GM19351 (cell line): ENCODE results near the gene TTLL12.
A peak's percentile ranks its signal among the peaks of the same experiment; 100 is the strongest.
"Not testable (repeated sequence)": the region's sequence is repeated elsewhere in the genome, so short reads cannot be mapped to it uniquely, and the experiment has no call there.

Source experiments
- ATAC-seq: cut with Tn5 transposase; IDR thresholded peaks from one replicate; pipeline ENCODE4 v1.9.1; 2021; ENCODE audit warnings: mild to moderate bottlenecking, moderate library complexity; ENCODE audit not compliant: unreplicated experiment

TTLL12 gene

GRCh38 chr22:43157874-43158546 lies 28.9 kb downstream of the TTLL12 start:
- ATAC-seq, result no peak

GRCh38 chr22:43156413-43156812 lies 30.5 kb downstream of the TTLL12 start:
- ATAC-seq, result no peak

DNA sequence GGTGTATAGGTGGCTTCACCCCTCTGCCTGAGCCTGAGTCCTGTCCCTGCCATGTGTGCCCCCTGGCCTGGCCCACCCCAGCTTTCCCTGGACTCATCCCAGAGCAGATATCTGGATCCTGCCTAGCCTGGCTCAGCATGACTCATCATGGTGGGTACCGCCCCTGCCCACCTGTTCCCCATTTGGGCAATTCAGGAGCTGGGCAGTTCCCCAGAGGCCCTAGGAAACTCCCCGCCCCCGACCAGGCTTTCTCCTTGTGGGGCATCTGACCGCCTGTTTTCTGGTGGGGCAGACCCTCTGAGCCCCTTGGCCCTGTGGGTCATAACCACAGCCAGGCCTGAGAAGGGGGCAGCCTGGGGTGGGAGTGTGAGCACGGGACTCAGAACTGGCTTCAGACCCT lies 31.1 kb downstream of the TTLL12 start:
- no peak for ATAC-seq

DNA sequence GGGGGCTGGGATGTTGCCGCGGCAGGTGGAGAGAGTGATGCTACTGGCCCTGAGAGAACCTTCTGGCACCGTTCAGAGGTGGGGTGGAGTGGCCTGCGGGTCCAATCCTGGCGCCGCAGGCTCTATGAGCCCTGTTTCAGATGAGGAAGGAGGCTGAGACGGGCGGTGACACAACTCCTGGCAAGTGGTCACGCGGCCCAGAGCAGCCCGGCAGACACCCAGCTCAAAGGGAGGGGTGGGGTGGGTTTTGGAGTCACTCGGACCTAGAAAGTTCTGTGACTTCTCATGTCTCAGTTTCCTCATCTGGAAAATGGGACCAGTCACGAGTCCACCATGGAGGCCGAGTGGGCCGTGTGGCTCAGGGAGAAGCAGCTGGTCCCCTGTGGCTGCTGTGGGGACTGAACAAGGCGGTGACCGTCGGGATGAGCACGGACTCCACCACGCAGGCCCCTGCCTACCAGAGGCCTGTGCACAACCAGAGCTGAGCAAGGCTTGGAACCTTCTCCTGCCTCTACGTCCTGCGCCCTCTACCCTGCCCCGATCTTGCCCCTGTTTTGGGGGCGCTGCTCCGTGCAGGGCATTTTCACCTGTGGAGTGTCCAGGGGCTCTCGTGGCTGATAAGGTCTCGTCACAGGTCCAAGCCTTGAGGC lies 31.9 kb downstream of the TTLL12 start:
- ATAC-seq, result no peak

GRCh38 chr22:43153899-43154298 lies 33.0 kb downstream of the TTLL12 start:
- no peak for ATAC-seq

DNA sequence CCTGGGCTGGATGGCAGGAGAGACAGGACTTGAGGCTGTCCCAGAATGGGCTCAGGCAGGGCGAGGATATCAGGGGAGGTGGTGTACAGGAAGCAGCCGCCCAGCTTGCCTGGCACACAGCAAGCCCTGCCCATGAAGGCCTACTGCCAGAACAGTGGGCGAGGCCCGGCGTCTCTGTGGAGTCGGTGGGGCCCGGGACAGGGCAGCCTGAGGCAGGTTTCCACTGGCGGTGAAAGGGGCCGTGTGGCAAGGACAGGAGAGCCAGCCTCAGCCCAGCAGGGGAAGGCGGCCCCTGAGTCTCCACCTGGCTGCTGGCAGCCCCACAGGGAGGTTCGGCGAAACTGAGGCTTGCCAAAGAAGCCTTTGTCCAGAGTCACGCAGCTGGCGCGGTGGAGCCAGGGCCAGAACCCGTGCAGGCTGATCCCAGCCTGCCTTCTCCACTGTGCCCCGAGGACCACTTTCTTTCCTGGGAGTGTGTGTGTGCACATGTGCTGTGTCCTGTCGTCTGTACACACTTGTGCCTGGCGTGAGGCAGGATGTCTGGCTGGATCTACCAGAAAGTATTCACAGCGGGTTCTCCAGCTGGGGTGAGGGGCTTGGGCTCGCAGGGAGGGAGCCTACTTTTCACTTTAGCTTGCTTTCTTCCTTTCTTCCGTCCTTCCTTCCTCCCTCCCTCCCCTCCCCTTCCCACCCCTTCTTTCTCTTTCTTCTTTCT lies 34.4 kb downstream of the TTLL12 start:
- ATAC-seq, result no peak

DNA sequence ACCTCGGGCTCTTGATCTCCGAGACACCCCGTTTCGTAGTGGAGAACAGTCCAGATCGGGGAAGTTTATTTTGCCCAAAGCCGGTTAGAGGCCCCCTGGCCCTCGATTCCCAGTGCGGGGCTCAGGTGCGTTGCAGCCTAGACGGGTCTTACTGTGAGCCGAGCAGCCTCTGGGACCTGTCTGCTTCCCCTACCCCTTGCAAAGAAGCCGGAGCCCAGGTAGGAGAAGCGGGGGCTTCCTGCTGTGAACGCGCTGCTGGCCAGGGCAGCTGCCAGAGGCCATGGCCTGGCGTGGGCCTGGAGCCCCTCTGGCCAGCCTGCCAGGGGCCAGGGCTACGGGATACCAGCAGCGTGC lies 35.0 kb downstream of the TTLL12 start:
- no peak for ATAC-seq

GRCh38 chr22:43151251-43152002 lies 35.5 kb downstream of the TTLL12 start, which contains the start of gene TSPO:
TSPO (plus strand) TSS chr22:43151559; CDS start chr22:43159239, 7,680 bp downstream.
- ATAC-seq, result no peak

GRCh38 chr22:43150731-43151206 lies 36.2 kb downstream of the TTLL12 start:
- no peak for ATAC-seq

DNA sequence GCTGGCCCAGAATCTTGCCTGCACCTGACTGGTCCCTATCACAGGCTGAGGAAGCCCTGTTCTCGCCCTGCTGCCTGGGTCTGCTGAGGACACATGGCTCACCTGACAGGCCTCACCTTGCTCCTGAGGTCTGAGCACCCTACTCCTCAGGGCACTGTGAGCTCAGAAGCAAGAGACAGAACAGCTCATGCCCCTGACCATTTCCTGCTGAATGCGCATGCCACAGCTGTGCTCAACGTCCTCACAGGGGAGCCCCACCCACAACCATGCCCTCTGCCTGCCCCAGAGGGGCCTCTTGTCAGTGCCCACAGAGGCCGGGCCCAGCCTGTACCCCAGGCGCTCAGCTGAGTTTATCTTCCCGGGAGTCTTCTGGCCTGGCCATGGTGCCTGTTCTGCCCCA lies 38.4 kb downstream of the TTLL12 start:
- ATAC-seq, result no peak

- ATAC-seq, result no peak
Observed at GRCh38 chr22:43147821-43148220, 39.1 kb downstream of the TTLL12 start.

DNA sequence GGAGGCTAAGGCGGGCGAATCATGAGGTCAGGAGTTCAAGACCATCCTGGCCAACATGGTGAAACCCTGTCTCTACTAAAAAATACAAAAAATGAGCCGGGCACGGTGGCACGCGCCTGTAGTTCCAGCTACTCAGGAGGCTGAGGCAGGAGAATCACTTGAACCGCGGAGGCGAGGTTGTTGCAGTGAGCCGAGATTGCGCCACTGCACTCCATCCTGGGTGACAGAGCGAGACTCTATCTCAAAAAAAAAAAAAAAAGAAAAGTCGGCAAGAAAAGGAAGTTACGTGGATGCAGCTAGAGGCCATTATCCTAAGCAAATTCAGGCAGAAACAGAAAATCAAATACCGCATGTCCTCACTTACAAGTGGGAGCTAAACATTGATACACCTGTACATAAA lies 40.6 kb downstream of the TTLL12 start:
- ATAC-seq, result not testable (repeated sequence)

DNA sequence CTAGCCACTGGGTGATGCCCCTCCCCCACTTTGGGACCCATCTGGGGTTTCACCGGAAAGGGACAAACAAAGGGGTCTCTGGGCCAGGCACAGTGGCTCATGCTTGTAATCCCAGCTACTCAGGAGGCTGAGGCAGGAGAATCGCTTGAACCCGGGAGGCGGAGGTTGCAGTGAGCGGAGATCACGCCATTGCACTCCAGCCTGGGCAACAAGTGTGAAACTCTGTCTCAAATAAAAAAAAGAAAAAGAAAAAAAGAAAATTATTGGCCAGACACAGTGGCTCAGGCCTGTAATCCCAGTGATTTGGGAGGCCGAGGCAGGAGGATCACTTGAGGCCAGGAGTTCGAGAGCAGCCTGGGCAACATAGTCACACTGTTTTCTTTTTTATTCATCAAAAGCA lies 41.6 kb downstream of the TTLL12 start:
- ATAC-seq, result not testable (repeated sequence)

DNA sequence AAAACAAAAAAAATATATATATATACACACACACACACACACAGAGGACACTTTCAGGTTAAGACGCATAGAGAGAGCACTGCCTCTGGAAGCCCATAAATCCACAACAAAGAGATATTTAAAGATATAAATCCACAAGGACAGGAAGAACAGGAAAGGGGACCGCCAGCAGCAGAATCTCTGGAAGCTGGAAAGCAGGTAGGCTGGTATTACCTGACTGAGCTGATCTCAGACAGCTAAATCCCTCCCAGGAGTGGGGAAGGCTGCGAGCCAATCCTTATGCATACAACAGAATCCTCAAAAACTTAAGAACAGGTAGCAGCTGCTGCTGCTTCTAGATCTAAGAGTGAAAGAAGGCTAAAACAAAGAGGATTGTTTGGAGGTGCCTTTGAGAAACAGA lies 42.0 kb downstream of the TTLL12 start:
- ATAC-seq, result no peak

DNA sequence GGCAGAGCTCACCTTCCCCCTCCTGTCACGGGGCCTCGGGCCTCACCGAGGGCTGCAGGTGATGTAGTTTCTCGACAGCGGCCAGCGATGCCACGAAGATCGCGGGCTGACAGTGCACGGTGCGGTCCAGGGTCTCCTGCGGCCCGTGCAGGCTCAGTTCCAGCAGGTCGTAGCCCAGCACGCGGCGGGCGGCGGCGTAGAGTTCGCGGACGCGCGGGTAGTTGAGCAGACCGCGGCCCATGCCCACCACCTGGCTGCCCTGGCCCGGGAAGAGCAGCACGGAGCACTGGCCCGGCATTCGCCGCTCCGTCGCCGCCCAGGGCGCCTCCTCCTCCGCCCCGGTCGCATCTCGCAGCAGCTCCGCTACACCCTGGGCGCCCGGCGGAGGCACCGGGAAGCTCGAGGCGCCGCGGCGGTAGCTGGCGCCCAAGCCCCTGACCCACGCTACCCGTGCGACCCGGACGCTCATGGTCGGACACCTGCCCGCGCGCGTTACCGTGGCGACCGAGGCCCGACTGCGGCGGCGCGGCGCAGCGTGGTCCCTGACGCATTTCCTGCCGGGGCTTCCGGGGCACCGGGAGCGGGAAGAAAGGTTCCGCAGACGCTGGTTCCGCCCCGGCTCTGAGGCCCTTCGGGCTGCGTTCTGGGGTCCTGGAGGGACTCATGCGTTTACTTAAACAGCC lies 43.9 kb downstream of the TTLL12 start, which contains the start of gene MCAT:
MCAT (minus strand) TSS at position 519 of the 683 bp plus-strand sequence; CDS start at position 469, 50 bp downstream.
- peak; percentile 78 for ATAC-seq

DNA sequence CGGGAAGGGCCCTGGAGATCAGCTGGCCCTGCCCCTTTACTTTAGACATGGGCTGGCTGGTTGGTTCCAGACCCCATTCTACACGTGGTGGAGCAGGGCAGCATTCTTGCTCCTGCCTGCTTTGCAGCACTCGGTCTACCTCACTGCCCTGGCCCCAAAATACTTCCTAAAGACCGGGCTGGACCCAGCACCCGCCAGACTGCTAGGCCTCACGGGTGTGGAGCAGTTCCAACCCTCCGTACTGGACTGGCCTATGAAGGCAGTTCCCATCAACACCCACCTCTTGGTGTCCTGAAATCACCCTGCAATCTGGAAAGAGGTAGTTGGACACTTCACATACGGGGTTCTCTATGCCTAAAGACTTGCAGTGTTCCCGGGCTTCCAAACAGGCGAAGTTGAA lies 50.1 kb downstream of the TTLL12 start:
- ATAC-seq, result no peak

- no peak for ATAC-seq
Observed at GRCh38 chr22:43136255-43136654, 50.7 kb downstream of the TTLL12 start.

DNA sequence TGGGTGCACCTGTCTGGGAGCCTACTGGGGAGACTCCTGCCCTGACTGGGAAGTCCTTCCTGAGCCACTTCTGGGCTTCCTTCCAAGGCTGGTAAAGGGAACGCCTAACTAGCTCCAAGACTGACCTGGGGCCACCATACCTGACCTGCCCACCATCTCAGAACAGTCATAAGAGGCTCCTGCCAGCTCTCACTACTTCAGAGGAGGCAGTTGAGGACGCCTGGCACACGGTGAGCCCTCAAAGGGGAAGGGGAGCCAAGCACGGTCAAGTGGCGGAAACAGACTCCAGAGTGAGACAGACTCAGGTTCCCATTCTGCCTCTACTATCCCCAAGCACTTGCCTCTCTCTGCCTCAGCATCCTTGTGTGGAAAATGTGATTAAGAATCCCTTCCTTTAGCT lies 51.4 kb downstream of the TTLL12 start:
- ATAC-seq, result no peak

DNA sequence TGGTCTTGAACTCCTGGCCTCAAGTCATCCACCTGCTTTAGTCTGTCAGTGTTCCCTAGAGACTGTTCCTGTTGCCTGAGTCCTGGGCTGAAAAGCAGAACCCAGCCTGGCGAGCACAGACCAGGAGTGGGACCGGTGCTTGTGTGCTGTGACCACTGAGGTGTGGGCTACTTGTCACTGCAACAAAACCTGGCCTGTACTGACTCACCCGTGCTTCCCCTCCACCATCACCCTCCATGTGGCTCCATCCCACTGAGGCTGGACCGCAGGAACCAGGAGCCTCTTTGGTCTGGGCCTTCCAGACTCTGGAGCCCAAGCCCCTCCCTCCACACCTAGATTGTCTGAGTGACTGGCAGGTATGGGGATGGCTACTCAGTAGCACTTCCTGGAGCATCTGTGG lies 52.4 kb downstream of the TTLL12 start:
- ATAC-seq, result no peak

DNA sequence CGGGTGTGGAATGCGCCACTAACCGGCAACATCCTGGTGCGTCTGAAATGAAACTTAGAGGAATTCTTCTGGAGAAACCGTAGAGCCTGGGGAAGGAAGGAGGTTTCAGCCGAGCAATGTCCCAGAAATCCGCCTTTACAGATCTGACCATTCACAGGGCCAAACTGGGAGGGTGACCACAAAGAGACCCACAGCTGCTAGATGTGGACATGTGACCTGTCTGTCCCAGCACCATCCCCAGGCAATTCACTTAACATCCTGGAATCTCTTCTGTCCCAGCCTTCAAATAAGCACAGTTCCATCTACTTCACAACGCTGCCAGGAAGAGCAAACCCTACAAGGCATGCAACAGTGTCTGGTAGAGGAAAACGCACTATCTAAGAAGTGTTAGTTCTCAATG lies 53.5 kb downstream of the TTLL12 start:
- ATAC-seq, result no peak
